Iris pigment epithelial cell (primary cell): Measurements from ENCODE around the gene RUSC1.
"Not testable (repeated sequence)": the region's sequence is repeated elsewhere in the genome, so short reads cannot be mapped to it uniquely, and the experiment has no call there.

Experiments used
- DNase-seq: peaks from one replicate; pipeline ENCODE4 v3.0.0-alpha.2; 2011; ENCODE audit warnings: low read depth

RUSC1 gene

GRCh38 chr1:155320661-155321617, at the start of gene RUSC1:
Gene RUSC1, plus strand, starts transcription at chr1:155320894. Its CDS starts 880 bp downstream, at chr1:155321774.
- DNase-seq, result peak; percentile 62

GRCh38 chr1:155272466-155273342, 48.0 kb upstream of the RUSC1 start:
- DNase-seq, result peak; percentile 81

- DNase-seq, result peak; percentile 95
Observed at GRCh38 chr1:155273343-155274245, 47.1 kb upstream of the RUSC1 start, which contains the start of gene CLK2. Gene CLK2, minus strand, starts transcription at chr1:155273504. Its CDS starts 2,527 bp downstream, at chr1:155270977.

GRCh38 chr1:155277070-155277901, 43.4 kb upstream of the RUSC1 start, which contains the start of gene HCN3:
Gene HCN3, plus strand, starts transcription at chr1:155277463. Its CDS starts 128 bp downstream, at chr1:155277591.
- peak; percentile 92 for DNase-seq

- DNase-seq, result peak; percentile 28
Observed at GRCh38 chr1:155277902-155278688, 42.6 kb upstream of the RUSC1 start.

- no peak for DNase-seq
Observed at GRCh38 chr1:155278689-155279160, 42.0 kb upstream of the RUSC1 start.

DNA sequence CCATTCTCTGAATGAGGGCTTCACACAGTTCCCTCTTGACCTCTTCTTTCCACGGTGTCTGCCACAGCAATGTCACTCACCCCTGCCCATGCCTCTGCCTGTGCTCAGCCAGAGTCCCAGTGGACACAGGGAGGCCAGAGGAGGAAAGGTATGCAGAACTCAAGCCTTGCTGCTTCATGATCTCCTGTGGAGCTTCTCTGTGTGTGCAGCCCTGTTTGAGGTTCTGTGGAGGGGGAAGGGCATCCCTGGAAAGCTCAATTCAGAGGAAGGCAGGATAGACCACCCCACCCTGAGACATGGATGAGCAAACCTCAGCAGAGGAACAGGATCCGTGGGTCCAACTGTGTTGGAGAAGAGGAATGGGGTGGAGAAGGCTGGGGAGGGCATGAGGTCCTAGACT, 41.4 kb upstream of the RUSC1 start:
- DNase-seq, result no peak

- no peak for DNase-seq
Observed at GRCh38 chr1:155282488-155283091, 38.1 kb upstream of the RUSC1 start.

DNA sequence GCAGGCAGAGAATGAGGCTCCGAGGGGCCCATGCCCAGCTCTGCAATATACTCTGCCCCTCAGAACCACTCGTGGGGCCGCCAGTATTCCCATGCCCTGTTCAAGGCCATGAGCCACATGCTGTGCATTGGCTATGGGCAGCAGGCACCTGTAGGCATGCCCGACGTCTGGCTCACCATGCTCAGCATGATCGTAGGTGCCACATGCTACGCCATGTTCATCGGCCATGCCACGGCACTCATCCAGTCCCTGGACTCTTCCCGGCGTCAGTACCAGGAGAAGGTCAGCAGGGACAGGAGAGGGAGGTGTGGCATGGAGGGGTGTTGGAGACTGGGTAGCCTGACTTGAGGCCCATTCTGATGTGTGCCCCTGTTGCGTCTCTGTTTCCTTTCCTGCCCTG, 36.2 kb upstream of the RUSC1 start:
- DNase-seq, result no peak

DNA sequence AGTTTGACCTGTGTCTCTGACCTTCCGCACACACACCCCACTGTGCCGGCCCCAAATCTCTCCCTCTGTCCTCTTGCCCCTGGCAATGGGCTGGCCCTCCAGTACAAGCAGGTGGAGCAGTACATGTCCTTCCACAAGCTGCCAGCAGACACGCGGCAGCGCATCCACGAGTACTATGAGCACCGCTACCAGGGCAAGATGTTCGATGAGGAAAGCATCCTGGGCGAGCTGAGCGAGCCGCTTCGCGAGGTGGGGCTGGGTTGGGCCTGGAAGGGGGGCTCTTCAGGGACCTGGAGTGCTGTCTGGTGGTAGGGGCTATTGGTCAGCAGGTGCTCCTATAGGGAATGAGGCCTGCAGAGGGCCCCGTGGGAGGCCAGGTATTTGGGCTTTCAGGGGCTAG, 35.6 kb upstream of the RUSC1 start:
- no peak for DNase-seq

DNA sequence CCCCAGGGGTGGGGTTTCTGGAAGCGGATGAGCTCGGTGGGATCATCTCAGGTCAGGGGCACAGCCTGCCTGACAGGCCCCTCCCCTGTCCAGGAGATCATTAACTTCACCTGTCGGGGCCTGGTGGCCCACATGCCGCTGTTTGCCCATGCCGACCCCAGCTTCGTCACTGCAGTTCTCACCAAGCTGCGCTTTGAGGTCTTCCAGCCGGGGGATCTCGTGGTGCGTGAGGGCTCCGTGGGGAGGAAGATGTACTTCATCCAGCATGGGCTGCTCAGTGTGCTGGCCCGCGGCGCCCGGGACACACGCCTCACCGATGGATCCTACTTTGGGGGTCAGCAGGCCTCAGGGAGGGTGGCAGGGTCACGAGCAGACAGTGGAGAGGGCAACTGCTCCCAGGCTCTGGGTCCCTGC, 35.1 kb upstream of the RUSC1 start:
- DNase-seq, result no peak

- no peak for DNase-seq
Observed at GRCh38 chr1:155286544-155286943, 34.1 kb upstream of the RUSC1 start.

GRCh38 chr1:155287987-155288543, 32.6 kb upstream of the RUSC1 start:
- no peak for DNase-seq

GRCh38 chr1:155291006-155291405, 29.7 kb upstream of the RUSC1 start:
- not testable (repeated sequence) for DNase-seq

DNA sequence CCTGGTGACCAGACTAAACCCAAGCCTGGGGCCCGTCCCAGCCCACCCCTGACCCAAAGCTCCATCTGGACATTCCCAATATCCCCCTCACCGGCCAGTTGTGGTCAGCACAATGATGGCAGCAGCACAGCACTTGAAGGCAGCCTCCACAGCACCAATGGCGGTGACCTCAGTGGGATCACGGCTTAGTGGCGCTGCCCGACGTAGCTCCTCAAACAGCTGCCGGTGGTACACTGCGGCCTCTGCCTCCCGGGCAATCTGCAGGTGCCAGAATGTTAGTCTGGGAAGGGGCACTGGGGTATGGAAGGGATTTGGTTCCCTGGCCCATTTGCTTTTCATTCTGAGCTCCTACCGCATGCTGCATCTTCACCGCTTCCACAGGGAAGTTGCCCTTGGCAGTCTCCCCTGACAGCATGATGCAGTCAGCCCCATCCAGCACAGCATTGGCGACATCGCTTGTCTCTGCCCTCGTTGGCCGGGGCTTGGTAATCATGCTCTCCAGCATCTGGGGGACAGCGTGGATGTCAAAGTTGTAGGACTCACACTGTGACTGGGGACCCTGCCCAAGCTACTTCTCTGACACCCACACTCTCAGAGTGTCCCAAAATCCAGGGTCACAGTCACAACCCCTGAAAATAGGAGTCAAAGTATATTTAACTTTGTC, 27.5 kb upstream of the RUSC1 start:
- no peak for DNase-seq

DNA sequence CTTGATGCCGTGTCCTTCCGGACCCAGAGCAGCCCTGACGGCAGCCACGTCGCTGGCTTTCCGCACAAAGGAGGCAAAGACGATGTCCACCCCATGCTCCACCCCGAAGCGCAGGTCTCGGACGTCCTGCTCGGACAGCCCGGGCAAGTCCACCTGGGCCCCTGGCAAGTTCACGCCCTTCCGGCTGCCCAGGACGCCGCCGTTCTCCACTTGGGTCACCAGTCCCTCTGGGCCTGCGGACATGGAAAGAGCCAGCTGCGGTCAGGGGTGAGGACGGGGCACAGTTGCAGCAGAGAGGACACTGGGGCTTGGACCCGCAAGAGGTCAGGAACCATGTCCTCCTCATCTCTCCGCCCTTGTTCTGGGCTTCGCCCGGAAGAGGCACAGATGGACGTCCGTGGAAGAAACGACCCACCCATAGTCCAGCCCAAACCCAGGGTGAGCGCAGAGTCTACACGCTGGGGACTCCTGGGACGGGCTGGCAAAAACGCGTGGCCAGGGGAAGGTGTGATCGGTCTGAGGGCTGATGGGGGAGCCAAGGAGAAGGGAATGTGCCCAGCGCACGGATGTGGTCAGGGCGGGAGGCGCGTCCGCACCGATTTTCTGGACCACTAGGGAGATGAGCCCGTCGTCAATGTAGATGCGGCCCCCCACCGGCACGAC, 26.0 kb upstream of the RUSC1 start:
- DNase-seq, result no peak

DNA sequence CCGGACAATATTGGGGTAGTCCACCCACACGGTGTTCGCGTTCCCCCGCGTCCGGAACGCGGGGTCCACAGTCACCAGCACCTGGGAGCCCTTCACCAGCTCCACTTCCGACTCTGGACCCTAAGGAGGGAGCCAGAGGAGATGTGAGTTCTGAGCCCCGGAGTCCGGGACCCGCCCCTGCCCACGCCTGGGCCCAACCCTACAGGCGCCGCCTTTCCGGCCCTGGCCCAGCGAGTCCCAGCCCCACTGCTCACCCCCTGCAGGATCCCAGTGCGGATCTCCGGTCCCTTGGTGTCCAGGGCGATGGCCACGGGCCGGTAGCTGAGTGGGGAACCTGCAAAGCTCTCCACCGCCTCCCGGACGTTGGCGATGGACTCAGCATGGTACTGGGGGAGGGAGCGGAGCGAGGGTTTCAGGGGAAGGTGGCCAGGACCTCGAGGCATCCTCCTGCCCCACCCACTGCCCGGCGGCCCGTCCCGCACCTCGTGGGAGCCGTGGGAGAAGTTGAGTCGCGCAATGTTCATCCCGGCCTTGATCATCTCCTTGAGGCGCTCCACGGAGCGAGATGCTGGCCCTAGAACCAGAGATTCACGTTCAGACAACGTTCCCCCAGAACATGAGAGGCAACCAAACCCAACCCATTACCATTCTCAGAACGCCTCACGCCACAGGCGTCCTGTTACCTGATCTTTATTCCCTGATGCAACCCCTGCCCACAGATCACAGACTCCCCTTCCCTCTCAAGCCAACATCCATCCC, 25.3 kb upstream of the RUSC1 start:
- no peak for DNase-seq
